Dermis microvascular lymphatic vessel endothelial cell (primary cell): ENCODE data around the gene B4GALT2. TPM values are rescaled to one million over a fixed set of nuclear protein-coding genes. Genes with fewer than 3 reads are reported as not detected.
A peak's percentile ranks its signal among the peaks of the same experiment; 100 is the strongest.

Source experiments
- DNase-seq, 2 donors: peaks; one replicate each; pipeline versions ENCODE4 v3.0.0 to v3.0.0-alpha.2; 2010; ENCODE audit warnings: low read depth in 2 of 2
- total RNA-seq: library from RNA; depleted of rRNA; stranded (reverse); fragments of >200 nt; gene quantifications from 2 replicates; pipeline ENCODE4 v1.2.1, GENCODE V29; 2014

The B4GALT2 gene, protein sequence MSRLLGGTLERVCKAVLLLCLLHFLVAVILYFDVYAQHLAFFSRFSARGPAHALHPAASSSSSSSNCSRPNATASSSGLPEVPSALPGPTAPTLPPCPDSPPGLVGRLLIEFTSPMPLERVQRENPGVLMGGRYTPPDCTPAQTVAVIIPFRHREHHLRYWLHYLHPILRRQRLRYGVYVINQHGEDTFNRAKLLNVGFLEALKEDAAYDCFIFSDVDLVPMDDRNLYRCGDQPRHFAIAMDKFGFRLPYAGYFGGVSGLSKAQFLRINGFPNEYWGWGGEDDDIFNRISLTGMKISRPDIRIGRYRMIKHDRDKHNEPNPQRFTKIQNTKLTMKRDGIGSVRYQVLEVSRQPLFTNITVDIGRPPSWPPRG
- total RNA-seq: 44.0 and 56.8 TPM in 2 replicates

DNA sequence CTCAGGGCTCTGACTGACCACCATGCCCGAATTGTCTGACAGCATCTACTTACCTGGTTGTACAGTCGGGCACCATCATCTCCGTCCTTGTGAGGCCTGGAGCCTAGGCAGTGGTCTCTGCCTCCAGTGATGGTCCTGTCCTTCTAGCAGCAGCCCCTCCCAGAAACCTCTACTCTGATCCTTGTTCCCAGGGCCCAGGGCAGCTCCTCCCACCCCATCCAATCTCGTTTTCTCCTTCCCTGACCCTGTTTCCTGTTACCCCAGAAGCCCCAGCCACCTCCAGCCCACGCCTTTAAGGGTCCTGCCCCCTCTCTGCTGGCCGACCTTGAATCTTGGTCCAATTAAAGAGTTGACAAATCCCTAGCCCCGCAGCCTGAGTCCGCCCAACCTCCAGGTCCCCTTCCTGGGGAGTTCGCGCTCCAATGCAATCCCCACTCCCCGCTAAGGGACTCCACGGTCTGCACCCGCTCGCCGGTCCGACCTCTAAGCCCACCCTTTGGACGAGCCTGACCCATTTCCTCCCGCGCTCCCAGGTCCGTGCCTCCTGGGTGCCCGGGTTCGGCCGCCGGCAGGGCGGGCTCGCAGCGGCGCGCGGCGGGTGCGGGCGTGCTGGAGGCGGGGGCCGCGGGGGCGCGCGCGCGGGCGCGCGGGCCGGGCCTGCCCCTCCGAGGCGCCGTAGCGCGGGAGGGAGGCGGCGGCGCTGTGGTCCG lies at the start of gene B4GALT2:
B4GALT2 (plus strand) TSS at position 660 of the 710 bp plus-strand sequence. CDS start 1,951 bp downstream, outside the sequence.
- DNase-seq: peak in 1 of 2 donors; percentile 46

DNA sequence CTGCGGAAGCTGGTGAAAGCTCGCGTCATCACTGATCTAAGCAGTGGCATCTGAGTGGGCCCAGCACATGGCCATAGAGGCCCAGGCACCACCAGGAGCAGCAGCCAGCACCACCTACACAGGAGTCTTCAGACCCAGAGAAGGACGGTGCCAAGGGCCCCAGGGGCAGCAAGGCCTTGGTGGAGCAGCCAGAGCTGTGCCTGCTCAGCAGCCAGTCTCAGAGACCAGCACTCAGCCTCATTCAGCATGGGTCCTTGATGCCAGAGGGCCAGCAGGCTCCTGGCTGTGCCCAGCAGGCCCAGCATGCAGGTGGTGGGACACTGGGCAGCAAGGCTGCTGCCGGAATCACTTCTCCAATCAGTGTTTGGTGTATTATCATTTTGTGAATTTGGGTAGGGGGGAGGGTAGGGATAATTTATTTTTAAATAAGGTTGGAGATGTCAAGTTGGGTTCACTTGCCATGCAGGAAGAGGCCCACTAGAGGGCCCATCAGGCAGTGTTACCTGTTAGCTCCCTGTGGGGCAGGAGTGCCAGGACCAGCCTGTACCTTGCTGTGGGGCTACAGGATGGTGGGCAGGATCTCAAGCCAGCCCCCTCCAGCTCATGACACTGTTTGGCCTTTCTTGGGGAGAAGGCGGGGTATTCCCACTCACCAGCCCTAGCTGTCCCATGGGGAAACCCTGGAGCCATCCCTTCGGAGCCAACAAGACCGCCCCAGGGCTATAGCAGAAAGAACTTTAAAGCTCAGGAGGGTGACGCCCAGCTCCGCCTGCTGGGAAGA lies 48.7 kb upstream of the B4GALT2 start:
- DNase-seq: peak in 1 of 2 donors; percentile 19

DNA sequence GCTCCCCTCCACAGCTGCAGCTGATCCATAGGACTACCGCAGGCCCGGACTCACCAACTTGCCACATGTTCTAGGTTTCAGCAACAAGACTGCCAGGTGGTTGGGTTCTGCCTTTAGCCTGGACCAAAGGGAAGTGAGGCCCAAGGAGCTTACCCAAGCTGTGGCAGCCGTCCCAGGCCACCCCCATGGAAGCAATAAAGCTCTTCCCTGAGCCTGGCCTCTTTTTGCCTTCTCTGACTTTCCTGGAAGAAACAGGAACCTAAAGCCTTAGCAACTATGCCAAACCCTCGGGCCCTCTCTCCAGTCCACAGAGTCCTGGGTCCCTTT lies 48.1 kb upstream of the B4GALT2 start:
- DNase-seq: no peak

DNA sequence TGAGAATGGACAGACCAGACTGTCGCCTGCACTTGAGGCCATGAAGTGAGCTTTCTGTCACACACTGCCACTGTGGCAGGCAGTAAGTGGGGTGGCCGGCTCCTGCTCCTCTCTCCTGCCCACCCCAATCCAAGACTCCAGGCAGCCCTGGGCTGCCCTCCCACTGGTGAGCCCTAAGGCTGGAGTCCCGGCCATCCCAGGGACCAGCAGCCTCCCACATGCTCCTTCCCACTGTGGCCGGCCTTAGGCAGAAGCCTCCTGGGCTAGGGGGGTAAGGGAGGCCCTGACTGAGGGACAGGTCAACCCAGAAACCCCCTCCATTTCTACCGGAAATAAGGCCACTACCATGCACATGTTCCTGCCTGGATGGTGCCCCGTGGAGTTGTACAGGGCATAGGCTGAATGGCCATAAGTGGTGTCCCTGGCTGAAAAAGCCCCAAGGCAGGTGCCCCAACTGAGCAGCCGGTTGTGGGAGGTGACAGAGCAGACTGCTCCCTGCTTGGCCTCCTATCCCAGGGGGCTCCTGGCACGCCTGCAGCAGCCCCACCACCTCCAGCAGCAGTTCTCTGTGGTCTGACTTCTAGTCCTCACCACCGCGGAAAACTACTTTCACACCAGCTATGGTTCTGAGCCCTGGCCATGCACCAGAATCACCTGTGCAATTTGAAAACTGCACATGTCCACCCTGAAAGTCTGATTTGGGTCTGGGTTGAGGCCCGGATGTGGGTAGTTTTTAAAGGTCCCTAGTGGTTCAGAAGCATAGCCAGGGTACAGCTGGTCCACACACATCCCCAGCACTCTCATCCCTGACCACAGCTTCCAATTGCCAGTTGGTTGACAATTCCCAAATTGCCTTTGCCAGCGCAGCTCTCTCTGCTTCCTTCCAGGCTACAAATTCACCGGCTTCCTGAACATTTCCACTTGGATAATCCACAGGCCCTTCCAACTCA lies 47.0 kb upstream of the B4GALT2 start:
- no peak for DNase-seq

DNA sequence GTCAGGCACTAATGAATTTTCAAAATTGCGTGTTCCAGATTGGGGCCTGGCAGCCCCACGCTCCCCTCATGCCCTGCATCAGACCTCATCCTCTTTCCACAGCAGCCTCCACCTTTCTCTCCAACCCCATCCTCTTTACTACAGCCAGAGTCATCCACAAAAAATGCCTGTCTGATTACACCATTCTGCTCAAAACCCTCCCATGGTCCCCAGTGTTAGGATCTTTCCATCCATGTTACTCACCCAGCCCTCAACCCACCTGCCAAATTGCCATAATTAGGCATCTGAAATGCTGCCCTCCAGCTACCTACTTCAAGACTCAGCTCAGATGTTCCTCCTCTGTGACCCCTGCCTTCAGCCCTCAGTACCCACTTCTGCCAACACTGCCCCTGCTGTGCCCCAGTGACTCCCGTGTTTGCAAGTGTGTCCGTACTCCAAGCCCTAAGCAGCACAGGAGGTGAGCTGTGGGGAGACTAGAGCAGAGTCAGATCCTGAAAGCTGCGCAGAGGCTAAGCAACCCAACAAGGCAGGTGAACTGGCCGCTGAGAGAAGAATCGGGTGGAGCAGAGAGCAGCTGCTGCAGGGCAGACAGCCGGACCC lies 46.1 kb upstream of the B4GALT2 start:
- no peak for DNase-seq

DNA sequence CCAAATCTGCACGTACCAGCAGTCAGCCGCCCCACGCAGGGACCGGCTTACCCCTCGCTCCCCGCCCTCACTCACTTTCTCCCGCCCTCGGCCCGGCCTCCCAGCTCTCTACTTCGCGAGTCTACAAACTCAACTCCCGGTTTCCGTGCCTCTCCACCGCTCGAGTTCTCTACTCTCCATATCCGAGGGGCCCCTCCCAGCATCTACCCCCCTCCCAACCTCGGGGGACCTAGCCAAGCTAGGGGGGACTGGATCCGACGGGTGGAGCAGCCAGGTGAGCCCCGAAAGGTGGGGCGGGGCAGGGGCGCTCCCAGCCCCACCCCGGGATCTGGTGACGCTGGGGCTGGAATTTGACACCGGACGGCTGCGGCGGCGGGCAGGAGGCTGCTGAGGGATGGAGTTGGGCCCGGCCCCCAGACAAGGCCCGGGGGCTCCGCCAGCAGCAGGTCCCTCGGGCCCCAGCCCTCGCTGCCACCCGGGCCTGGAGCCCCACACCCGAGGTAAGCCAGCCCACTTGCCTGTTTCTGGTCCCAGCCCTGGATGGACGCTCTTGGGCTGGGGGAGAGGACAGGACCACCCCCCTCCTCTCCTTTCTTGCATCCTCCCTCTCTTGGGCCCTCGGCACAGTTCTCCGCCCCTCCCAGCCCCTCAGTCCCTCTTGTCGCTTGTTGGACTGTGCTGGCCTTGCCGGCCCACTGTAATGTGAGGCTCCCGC lies 45.5 kb upstream of the B4GALT2 start, which contains the start of gene ARTN:
ARTN (plus strand) TSS at position 416 of the 715 bp plus-strand sequence. CDS start 1,856 bp downstream, outside the sequence.
- DNase-seq: no peak

DNA sequence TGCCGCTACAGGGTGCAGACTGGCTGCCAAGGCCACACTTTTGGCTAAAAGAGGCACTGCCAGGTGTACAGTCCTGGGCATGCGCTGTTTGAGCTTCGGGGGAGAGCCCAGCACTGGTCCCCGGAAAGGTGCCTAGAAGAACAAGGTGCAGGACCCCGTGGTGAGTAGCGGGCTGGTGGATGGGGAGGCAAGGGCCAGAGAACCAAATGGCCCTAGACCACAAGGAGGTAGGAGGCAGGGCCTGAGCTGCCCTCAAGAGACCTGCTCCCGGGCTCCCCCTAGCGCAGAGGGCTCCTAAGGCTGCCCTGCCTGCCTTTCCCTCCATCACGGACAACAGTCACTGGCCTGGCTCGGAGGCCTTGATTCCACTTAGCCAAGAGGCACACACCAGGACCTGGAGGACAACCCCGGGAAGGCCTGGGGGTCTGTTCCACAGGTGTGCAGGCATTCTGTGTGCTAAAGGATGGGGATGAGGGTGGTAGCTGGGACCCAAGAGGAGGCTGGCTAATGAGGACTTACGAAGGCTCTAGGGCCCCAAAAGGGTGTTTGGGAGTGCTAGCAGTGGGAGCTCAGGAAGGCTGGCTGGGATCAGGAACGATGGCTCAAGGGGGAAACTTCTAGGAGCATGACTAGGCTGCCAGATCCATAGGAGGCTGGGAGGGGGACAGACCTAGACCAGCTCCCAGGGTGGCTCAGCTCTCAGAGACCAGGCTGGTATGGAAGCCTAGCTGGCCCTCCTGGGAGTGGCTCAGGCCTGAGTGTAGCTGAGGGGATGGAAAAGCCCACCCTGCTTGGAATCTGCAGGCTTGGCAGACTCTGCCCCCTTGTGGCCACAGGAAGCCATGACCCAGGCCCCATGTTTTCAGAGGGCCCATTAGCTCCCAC lies 44.7 kb upstream of the B4GALT2 start:
- DNase-seq: peak; percentile 22 to 62

DNA sequence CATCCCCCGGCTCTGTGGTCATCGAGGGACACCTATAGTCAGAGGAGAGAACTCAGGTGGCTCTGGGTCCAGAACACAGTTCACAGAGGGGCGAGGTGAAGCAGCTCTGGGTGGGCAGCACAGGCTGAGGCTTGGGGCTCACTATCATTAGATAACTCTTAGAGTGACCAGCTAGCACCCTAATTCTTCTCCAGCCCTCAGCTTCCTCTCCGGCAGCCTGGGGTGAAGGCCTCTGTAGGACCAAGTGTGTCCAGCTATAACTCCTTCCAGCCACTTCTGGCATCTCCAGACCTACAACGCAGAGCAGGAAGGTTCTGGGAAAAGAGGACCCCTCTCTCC lies 44.1 kb upstream of the B4GALT2 start:
- no peak for DNase-seq

DNA sequence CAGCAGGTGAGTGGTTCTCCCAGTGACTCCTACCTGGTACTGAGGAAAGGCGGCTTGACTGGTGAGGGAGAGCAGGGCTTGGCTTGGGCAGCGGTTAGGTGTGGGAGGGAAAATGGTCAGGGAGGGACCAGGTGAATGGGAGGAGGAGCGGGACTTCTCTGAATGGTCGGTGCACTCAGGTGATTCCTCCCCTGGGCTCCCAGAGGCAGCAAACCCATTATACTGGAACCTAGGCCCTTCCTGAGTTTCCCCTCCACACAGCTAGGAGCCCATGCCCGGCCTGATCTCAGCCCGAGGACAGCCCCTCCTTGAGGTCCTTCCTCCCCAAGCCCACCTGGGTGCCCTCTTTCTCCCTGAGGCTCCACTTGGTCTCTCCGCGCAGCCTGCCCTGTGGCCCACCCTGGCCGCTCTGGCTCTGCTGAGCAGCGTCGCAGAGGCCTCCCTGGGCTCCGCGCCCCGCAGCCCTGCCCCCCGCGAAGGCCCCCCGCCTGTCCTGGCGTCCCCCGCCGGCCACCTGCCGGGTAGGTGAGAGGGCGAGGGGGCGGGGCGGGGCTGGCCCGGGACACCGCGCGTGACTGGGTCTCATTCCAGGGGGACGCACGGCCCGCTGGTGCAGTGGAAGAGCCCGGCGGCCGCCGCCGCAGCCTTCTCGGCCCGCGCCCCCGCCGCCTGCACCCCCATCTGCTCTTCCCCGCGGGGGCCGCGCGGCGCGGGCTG lies 43.1 kb upstream of the B4GALT2 start:
- no peak for DNase-seq

DNA sequence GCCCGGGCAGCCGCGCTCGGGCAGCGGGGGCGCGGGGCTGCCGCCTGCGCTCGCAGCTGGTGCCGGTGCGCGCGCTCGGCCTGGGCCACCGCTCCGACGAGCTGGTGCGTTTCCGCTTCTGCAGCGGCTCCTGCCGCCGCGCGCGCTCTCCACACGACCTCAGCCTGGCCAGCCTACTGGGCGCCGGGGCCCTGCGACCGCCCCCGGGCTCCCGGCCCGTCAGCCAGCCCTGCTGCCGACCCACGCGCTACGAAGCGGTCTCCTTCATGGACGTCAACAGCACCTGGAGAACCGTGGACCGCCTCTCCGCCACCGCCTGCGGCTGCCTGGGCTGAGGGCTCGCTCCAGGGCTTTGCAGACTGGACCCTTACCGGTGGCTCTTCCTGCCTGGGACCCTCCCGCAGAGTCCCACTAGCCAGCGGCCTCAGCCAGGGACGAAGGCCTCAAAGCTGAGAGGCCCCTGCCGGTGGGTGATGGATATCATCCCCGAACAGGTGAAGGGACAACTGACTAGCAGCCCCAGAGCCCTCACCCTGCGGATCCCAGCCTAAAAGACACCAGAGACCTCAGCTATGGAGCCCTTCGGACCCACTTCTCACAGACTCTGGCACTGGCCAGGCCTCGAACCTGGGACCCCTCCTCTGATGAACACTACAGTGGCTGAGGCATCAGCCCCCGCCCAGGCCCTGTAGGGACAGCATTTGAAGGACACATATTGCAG lies 42.4 kb upstream of the B4GALT2 start:
- DNase-seq: peak in 1 of 2 donors; percentile 57

DNA sequence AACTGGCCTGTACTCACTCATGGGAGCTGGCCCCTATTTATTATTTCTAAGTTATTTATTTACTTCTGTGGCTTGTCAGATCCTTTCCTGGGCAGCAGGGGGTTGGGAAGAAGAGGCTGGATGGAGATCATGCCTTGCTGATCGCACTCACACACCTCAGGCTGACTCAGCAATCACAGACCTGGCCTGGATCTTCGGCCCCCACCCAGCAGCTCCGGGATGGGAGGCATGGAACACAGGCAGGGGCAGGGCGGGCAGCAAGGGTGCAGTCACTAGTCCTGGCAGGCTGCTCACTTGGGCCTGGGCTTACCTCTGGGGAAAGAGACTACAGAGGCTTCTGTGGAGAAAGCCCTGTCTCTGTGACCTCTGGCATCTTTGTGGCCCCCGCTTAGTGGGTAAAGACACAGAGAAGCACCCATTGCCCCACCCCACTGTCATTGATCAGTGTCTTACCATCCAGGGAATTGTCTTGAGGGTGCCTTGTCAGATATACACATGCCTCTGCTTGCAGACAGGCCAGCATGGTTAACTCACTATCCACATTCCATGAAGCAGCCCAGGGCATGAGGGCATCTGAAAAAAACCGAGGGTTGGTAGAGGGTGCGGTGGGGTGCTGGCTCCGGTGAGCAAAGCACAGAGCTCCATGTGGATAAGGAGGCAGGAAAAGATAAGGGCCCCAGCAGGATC lies 41.7 kb upstream of the B4GALT2 start:
- DNase-seq: no peak

DNA sequence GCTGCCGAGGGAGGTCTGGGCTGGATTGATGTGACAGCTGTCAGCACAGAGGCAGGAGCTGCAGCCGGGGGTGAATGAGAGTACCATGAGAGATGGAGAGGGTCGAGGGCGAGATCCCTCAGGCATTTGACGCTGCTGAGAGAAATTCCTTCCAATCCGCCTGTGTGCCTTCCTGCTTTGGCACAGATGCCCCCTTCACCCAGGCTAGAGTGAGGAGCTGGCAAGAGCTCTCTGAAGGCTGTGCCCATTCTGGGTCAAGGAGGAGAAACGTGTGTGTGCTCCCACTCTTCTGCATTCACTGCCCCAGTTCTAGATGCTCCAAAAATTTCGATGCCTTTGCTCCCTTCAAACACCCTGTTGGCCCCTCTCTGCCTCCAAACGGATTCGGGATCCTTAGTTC lies 40.6 kb upstream of the B4GALT2 start:
- DNase-seq: no peak

DNA sequence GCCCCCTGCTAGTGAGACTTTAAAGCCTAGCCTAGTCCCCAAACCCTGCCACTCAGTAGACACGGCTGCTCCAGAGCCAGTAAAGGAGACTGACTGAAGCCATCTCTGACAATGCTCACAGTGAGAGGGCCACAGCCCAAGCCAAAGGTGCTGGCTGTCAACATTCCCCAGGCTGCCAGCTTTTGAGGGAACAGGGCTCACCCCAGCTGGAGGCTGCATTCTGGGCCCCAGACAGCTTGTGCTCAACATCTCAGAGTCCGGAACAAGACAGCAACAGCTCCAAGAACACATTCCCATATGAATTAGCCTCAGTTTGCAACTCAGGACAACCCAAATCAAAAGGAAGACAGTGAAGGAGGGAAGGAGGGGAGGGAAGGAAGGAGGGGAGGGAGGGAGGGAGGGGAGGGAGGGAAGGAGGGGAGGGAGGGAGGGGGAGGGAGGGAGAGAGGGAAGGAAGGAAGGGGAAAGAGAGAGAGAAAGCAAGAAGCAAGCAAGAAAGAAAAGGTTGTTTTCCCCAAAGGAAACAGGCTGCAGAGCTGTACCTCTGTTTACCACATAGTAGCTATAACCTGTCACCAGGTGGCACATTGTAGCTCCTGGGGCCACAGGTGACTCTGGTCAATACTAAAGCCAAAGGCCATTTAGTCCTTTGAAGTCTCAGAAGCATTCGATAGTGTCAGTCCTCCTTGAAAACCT lies 40.0 kb upstream of the B4GALT2 start:
- DNase-seq: no peak

DNA sequence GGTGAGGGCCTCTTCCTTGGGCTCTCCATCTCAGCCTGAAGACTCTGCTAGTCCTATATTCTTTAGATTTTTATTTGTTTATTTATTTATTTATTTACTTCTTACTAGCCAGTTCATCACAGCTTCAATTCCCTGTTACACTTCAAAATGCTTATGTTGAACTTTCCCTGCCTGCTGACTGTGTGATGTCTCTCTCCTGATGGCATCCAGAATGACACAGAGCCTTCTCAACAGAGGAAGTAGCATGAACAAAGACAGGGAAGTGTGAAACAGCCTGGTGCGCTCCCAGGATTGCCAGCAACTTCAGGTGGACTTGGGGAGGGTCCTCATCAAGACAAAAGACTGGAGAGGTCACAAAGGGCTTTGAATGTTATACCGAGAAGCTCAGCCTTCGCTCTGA lies 36.6 kb upstream of the B4GALT2 start:
- DNase-seq: no peak

DNA sequence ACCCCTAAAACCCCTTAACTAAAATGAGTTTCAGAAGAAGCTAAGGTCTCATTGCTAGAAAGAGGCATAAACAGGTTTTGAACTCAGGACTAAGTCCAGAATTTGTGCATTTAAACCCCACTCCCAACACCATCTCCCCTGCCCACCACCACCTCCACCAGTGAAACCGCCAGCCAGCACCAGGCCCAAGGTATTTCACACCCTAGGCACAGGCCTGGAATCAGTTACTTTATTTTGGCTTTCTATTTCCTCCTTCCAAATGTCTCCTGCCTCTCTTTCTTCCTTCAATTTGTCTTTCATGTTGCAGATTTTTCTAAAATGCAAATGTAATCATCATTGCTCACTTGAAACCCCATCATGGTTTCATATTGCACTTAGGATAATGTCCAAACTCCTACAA lies 34.1 kb upstream of the B4GALT2 start:
- no peak for DNase-seq

DNA sequence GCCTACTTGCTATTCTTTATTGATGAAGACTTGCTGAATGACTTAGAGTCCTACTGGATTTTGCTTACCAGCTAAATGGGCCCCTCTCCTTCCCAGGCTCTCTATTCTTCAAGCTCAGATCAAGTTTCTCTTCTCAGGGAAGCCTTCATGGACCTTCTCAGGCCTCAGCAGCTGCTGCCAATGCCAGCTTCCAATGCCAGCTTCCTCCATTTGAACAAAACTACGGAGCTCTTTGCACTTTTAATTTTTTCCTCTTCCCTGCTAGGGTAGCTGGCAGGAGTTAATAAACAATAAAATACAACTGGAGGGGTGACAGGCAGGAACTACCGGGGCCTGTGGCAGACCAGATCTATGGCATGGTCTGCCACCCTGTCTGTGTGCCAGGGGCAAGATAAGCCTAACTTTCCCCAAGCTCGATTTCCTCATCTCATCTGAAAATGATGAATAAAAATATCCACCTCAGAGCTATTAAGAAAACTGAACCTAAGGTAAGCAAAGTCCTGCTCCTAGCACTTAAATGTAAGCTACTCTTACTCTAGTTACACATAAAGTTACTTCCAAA lies 33.3 kb upstream of the B4GALT2 start:
- no peak for DNase-seq
